ENCODE data around the gene RALY.

The RALY gene

GRCh38 chr20:33994222-33994913 is 657 bp downstream of the RALY start:
- peak overlapping the region; percentile 87 for H3K27ac ChIP-seq
- no peak for TF ChIP-seq CTCF (conservative IDR thresholded peaks at IDR 0.05)
- peak; percentile 74 for TF ChIP-seq ZFX (IDR thresholded peaks at IDR 0.05)

GRCh38 chr20:33995053-33995831 is 1.5 kb downstream of the RALY start:
- H3K27ac ChIP-seq = peak overlapping the region; percentile 87
- TF ChIP-seq CTCF (conservative IDR thresholded peaks at IDR 0.05) (no peak), ZFX (IDR thresholded peaks at IDR 0.05) (no peak)

DNA sequence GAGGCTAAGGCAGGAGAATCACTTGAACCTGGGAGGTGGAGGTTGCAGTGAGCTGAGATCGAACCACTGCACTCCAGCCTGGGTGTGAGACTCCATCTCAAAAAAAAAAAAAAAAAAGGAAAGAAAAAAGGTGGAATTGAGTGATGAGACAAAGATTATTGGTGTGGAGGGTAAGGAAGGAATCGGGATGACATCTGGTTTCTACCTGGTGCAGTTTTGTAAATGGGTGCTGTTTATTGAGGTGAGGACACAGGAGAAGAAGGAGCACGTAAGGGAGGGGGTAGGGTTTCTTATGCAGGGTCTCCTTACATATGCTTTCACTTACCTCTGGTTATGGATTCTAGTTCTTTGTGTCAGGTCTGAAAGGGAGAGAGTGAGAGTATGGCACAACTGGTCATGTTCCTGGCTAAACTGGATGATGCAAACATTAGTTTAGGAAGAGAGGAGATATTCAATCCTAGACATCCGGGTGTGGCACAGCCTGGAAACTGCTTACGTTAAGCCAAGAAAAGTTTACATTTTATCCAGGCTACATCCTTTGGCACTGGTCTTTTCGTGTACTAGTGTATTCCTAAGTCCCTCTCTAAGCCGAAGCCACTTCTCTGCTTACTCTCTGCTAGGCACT is 5.4 kb downstream of the RALY start:
- TF ChIP-seq CTCF (conservative IDR thresholded peaks at IDR 0.05) (no peak), ZFX (IDR thresholded peaks at IDR 0.05) (no peak)
- no peak overlapping the region for H3K27ac ChIP-seq

- H3K27ac ChIP-seq = no peak overlapping the region
- TF ChIP-seq CTCF (conservative IDR thresholded peaks at IDR 0.05) (no peak), ZFX (IDR thresholded peaks at IDR 0.05) (no peak)
These were observed 7.7 kb downstream of the RALY start for GRCh38 chr20:34001378-34001777.

DNA sequence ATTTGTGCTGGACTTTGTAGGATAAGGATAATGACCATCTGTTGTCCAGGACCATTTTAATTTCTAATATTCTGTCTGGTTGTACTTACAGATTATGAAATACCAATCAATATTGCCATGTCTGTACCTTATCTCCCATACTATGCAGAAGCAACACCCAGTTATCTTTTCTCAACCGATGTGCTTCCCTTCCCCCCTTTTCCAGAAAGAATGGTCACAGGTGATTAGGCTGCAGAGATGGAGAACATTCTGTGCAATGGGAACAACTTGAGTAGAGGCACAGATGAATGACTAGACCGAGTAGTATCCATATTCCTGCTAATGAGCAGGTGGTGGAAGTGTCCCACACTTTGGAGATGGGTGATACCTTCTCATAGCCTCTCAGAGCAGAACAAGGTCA is 10.5 kb downstream of the RALY start:
- H3K27ac ChIP-seq = no peak overlapping the region
- TF ChIP-seq CTCF (conservative IDR thresholded peaks at IDR 0.05) (no peak), ZFX (IDR thresholded peaks at IDR 0.05) (no peak)

- TF ChIP-seq CTCF (conservative IDR thresholded peaks at IDR 0.05) (no peak), ZFX (IDR thresholded peaks at IDR 0.05) (no peak)
- H3K27ac ChIP-seq = no peak overlapping the region
These were observed 11.2 kb downstream of the RALY start for GRCh38 chr20:34004790-34005457.

Data from C4-2B (cell line).